HG03139 (cell line): ENCODE measurements around the gene NPHS1.
"Not testable (repeated sequence)": the region's sequence is repeated elsewhere in the genome, so short reads cannot be mapped to it uniquely, and the experiment has no call there.

Source experiments
- ATAC-seq: cut with Tn5 transposase; IDR thresholded peaks from one replicate; pipeline ENCODE4 v1.9.1; 2021; ENCODE audit not compliant: unreplicated experiment

The NPHS1 gene

GRCh38 chr19:35851213-35852028 is 883 bp downstream of the NPHS1 start:
- ATAC-seq, result no peak

GRCh38 chr19:35848919-35849505 is 3.3 kb downstream of the NPHS1 start:
- no peak for ATAC-seq

- ATAC-seq, result no peak
These were observed 3.8 kb downstream of the NPHS1 start for GRCh38 chr19:35848486-35848885.

GRCh38 chr19:35847911-35848310 is 4.4 kb downstream of the NPHS1 start:
- no peak for ATAC-seq

GRCh38 chr19:35846038-35846668 is 6.2 kb downstream of the NPHS1 start:
- ATAC-seq, result no peak

- no peak for ATAC-seq
These were observed 6.9 kb downstream of the NPHS1 start for GRCh38 chr19:35845215-35846037.

- no peak for ATAC-seq
These were observed 7.7 kb downstream of the NPHS1 start for GRCh38 chr19:35844482-35845214.

- no peak for ATAC-seq
These were observed 8.4 kb downstream of the NPHS1 start for GRCh38 chr19:35843676-35844481.

- no peak for ATAC-seq
These were observed 9.5 kb downstream of the NPHS1 start for GRCh38 chr19:35842666-35843272.

- no peak for ATAC-seq
These were observed 10.2 kb downstream of the NPHS1 start for GRCh38 chr19:35841961-35842595.

- not testable (repeated sequence) for ATAC-seq
These were observed 16.2 kb downstream of the NPHS1 start for GRCh38 chr19:35836096-35836495.

GRCh38 chr19:35833972-35834371 is 18.3 kb downstream of the NPHS1 start:
- no peak for ATAC-seq

GRCh38 chr19:35832054-35832453 is 20.2 kb downstream of the NPHS1 start:
- no peak for ATAC-seq

GRCh38 chr19:35830986-35831385 is 21.3 kb downstream of the NPHS1 start:
- no peak for ATAC-seq

- ATAC-seq, result no peak
These were observed 23.5 kb downstream of the NPHS1 start for GRCh38 chr19:35828692-35829301.

- ATAC-seq, result no peak
These were observed 28.2 kb downstream of the NPHS1 start for GRCh38 chr19:35824150-35824549.

GRCh38 chr19:35822579-35822978 is 29.7 kb downstream of the NPHS1 start:
- no peak for ATAC-seq

GRCh38 chr19:35818445-35818844 is 33.9 kb downstream of the NPHS1 start:
- ATAC-seq, result no peak
